NT2/D1 (cell line): ENCODE measurements around the gene CLIC1.

Experiments used
- SUZ12 ChIP-seq: IDR thresholded peaks from 2 replicates; pipeline ENCODE4 v1.6.1; 2011; ENCODE audit not compliant: insufficient read length, insufficient read depth; ENCODE audit errors: extremely low read depth
- YY1 ChIP-seq: IDR thresholded peaks from 2 replicates; pipeline ENCODE4 v1.6.1; 2011; ENCODE audit not compliant: insufficient read length, insufficient read depth
- ZNF274 ChIP-seq: IDR thresholded peaks from 2 replicates; pipeline ENCODE4 v1.6.1; 2011; ENCODE audit warnings: mild to moderate bottlenecking, low read depth, low read length

- TF ChIP-seq YY1 = no peak
- TF ChIP-seq ZNF274 = no peak
- TF ChIP-seq SUZ12 = no peak
These were observed 14.8 kb downstream of the CLIC1 start, which contains the start of gene LY6G6C for GRCh38 chr6:31721351-31722020.
